ENCODE data around the gene OBSCN.
A peak's percentile ranks its signal among the peaks of the same experiment; 100 is the strongest.

Gene OBSCN

GRCh38 chr1:228405200-228405978 lies 197.5 kb downstream of the OBSCN start:
- H3K9ac ChIP-seq (ENCODE audit: low read length) = peak overlapping the region; percentile 5
- peaks cover 3% of the 10 kb centered on the region for H3K36me3 ChIP-seq (ENCODE audit: control insufficient read depth, insufficient read depth, low read length)
- H3K4me3 ChIP-seq (ENCODE audit: low read length) = peak overlapping the region; percentile 89
- peaks cover 13% of the 10 kb centered on the region for H3K4me1 ChIP-seq (ENCODE audit: control insufficient read depth, insufficient read depth, low read length)
- H3K27ac ChIP-seq (ENCODE audit: low read depth, low read length) = no peak overlapping the region
- no peaks in the 10 kb centered on the region for H3K27me3 ChIP-seq (ENCODE audit: control insufficient read depth, insufficient read depth, low read length)

- Histone ChIP-seq H3K4me1 (ENCODE audit: control insufficient read depth, insufficient read depth, low read length) (peaks cover 13% of the 10 kb centered on the region), H3K27me3 (ENCODE audit: control insufficient read depth, insufficient read depth, low read length) (no peaks in the 10 kb centered on the region), H3K27ac (ENCODE audit: low read depth, low read length) (no peak overlapping the region), H3K4me3 (ENCODE audit: low read length) (peak overlapping the region; percentile 89), H3K9ac (ENCODE audit: low read length) (no peak overlapping the region), H3K36me3 (ENCODE audit: control insufficient read depth, insufficient read depth, low read length) (peaks cover 3% of the 10 kb centered on the region)
Observed at GRCh38 chr1:228405979-228406228, 198.1 kb downstream of the OBSCN start.

GRCh38 chr1:228407106-228408040 lies 199.5 kb downstream of the OBSCN start:
- peaks cover 3% of the 10 kb centered on the region for H3K36me3 ChIP-seq (ENCODE audit: control insufficient read depth, insufficient read depth, low read length)
- peak overlapping the region; percentile 63 for H3K27ac ChIP-seq (ENCODE audit: low read depth, low read length)
- peak overlapping the region; percentile 94 for H3K4me3 ChIP-seq (ENCODE audit: low read length)
- peaks cover 13% of the 10 kb centered on the region for H3K4me1 ChIP-seq (ENCODE audit: control insufficient read depth, insufficient read depth, low read length)
- peak overlapping the region; percentile 32 for H3K9ac ChIP-seq (ENCODE audit: low read length)
- H3K27me3 ChIP-seq (ENCODE audit: control insufficient read depth, insufficient read depth, low read length) = no peaks in the 10 kb centered on the region

GRCh38 chr1:228408041-228408868 lies 200.4 kb downstream of the OBSCN start:
- Histone ChIP-seq H3K36me3 (ENCODE audit: control insufficient read depth, insufficient read depth, low read length) (peaks cover under 1% of the 10 kb centered on the region), H3K4me1 (ENCODE audit: control insufficient read depth, insufficient read depth, low read length) (peaks cover 13% of the 10 kb centered on the region), H3K27me3 (ENCODE audit: control insufficient read depth, insufficient read depth, low read length) (no peaks in the 10 kb centered on the region), H3K9ac (ENCODE audit: low read length) (no peak overlapping the region), H3K4me3 (ENCODE audit: low read length) (no peak overlapping the region), H3K27ac (ENCODE audit: low read depth, low read length) (no peak overlapping the region)

GRCh38 chr1:228408869-228409805 lies 201.3 kb downstream of the OBSCN start:
- Histone ChIP-seq H3K27me3 (ENCODE audit: control insufficient read depth, insufficient read depth, low read length) (no peaks in the 10 kb centered on the region), H3K9ac (ENCODE audit: low read length) (no peak overlapping the region), H3K4me3 (ENCODE audit: low read length) (no peak overlapping the region), H3K4me1 (ENCODE audit: control insufficient read depth, insufficient read depth, low read length) (peaks cover 13% of the 10 kb centered on the region), H3K27ac (ENCODE audit: low read depth, low read length) (no peak overlapping the region), H3K36me3 (ENCODE audit: control insufficient read depth, insufficient read depth, low read length) (no peaks in the 10 kb centered on the region)

GRCh38 chr1:228410015-228410414 lies 202.2 kb downstream of the OBSCN start:
- Histone ChIP-seq H3K4me3 (ENCODE audit: low read length) (no peak overlapping the region), H3K27ac (ENCODE audit: low read depth, low read length) (no peak overlapping the region), H3K36me3 (ENCODE audit: control insufficient read depth, insufficient read depth, low read length) (no peaks in the 10 kb centered on the region), H3K9ac (ENCODE audit: low read length) (no peak overlapping the region), H3K27me3 (ENCODE audit: control insufficient read depth, insufficient read depth, low read length) (no peaks in the 10 kb centered on the region), H3K4me1 (ENCODE audit: control insufficient read depth, insufficient read depth, low read length) (peaks cover 10% of the 10 kb centered on the region)

- peaks cover 4% of the 10 kb centered on the region for H3K4me1 ChIP-seq (ENCODE audit: control insufficient read depth, insufficient read depth, low read length)
Observed at GRCh38 chr1:228410671-228411070, 202.8 kb downstream of the OBSCN start.

GRCh38 chr1:228411121-228411520 lies 203.3 kb downstream of the OBSCN start:
- Histone ChIP-seq H3K27ac (ENCODE audit: low read depth, low read length) (no peak overlapping the region), H3K36me3 (ENCODE audit: control insufficient read depth, insufficient read depth, low read length) (no peaks in the 10 kb centered on the region), H3K27me3 (ENCODE audit: control insufficient read depth, insufficient read depth, low read length) (peaks cover 11% of the 10 kb centered on the region), H3K4me1 (ENCODE audit: control insufficient read depth, insufficient read depth, low read length) (peaks cover 6% of the 10 kb centered on the region), H3K9ac (ENCODE audit: low read length) (no peak overlapping the region), H3K4me3 (ENCODE audit: low read length) (no peak overlapping the region)

More at GRCh38 chr1:228410671-228411070, 202.8 kb downstream of the OBSCN start:
- no peak overlapping the region for H3K4me3 ChIP-seq (ENCODE audit: low read length)
- H3K9ac ChIP-seq (ENCODE audit: low read length) = no peak overlapping the region
- no peaks in the 10 kb centered on the region for H3K36me3 ChIP-seq (ENCODE audit: control insufficient read depth, insufficient read depth, low read length)
- no peak overlapping the region for H3K27ac ChIP-seq (ENCODE audit: low read depth, low read length)
- peaks cover 6% of the 10 kb centered on the region for H3K27me3 ChIP-seq (ENCODE audit: control insufficient read depth, insufficient read depth, low read length)

- Histone ChIP-seq H3K27me3 (ENCODE audit: control insufficient read depth, insufficient read depth, low read length) (peaks cover 12% of the 10 kb centered on the region), H3K4me3 (ENCODE audit: low read length) (no peak overlapping the region), H3K27ac (ENCODE audit: low read depth, low read length) (no peak overlapping the region), H3K9ac (ENCODE audit: low read length) (no peak overlapping the region), H3K36me3 (ENCODE audit: control insufficient read depth, insufficient read depth, low read length) (no peaks in the 10 kb centered on the region), H3K4me1 (ENCODE audit: control insufficient read depth, insufficient read depth, low read length) (peaks cover 6% of the 10 kb centered on the region)
Observed at GRCh38 chr1:228411548-228412430, 203.9 kb downstream of the OBSCN start.

GRCh38 chr1:228413241-228414010 lies 205.6 kb downstream of the OBSCN start:
- Histone ChIP-seq H3K36me3 (ENCODE audit: control insufficient read depth, insufficient read depth, low read length) (no peaks in the 10 kb centered on the region), H3K4me1 (ENCODE audit: control insufficient read depth, insufficient read depth, low read length) (peaks cover 3% of the 10 kb centered on the region), H3K4me3 (ENCODE audit: low read length) (no peak overlapping the region), H3K27ac (ENCODE audit: low read depth, low read length) (no peak overlapping the region), H3K9ac (ENCODE audit: low read length) (no peak overlapping the region), H3K27me3 (ENCODE audit: control insufficient read depth, insufficient read depth, low read length) (peaks cover 12% of the 10 kb centered on the region)

All from rectal smooth muscle tissue (tissue), 1 donor.